ENCODE results near the gene NPFF. TPM values are rescaled to one million over a fixed set of nuclear protein-coding genes. Genes with fewer than 3 reads are reported as not detected.

Gene NPFF
- total and polyA plus RNA-seq, 10 of the 15 experiments (the other 5 are each of a cell fraction or from before 2014, with no cell fraction given) = 0.21 to 0.69 (median 0.23) TPM; not detected in 7

- TF ChIP-seq ZBTB40 (IDR thresholded peaks at IDR 0.05; ENCODE audit: borderline replicate concordance) (no peak), ZNF592 (IDR thresholded peaks at IDR 0.05) (no peak), SIX5 (IDR thresholded peaks at IDR 0.05; ENCODE audit: low read depth, low read length, severe bottlenecking) (no peak), NR2C1 (IDR thresholded peaks at IDR 0.05) (no peak), PML (IDR thresholded peaks at IDR 0.05; ENCODE audit: low read length) (peak; percentile 47; the same call in 1 of the 2 replicates), CREB1 (IDR thresholded peaks at IDR 0.05; ENCODE audit: low read depth) (no peak), RUNX3 (IDR thresholded peaks at IDR 0.05; ENCODE audit: low read length) (no peak)
- TF ChIP-seq, protein P1, sequence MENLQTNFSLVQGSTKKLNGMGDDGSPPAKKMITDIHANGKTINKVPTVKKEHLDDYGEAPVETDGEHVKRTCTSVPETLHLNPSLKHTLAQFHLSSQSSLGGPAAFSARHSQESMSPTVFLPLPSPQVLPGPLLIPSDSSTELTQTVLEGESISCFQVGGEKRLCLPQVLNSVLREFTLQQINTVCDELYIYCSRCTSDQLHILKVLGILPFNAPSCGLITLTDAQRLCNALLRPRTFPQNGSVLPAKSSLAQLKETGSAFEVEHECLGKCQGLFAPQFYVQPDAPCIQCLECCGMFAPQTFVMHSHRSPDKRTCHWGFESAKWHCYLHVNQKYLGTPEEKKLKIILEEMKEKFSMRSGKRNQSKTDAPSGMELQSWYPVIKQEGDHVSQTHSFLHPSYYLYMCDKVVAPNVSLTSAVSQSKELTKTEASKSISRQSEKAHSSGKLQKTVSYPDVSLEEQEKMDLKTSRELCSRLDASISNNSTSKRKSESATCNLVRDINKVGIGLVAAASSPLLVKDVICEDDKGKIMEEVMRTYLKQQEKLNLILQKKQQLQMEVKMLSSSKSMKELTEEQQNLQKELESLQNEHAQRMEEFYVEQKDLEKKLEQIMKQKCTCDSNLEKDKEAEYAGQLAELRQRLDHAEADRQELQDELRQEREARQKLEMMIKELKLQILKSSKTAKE (IDR thresholded peaks at IDR 0.05; ENCODE audit: low read depth, poor library complexity, severe bottlenecking) = no peak
- TF ChIP-seq, protein P2, sequence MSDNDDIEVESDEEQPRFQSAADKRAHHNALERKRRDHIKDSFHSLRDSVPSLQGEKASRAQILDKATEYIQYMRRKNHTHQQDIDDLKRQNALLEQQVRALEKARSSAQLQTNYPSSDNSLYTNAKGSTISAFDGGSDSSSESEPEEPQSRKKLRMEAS (IDR thresholded peaks at IDR 0.05; ENCODE audit: low read depth, low read length) = no peak
- TF ChIP-seq, protein P3, sequence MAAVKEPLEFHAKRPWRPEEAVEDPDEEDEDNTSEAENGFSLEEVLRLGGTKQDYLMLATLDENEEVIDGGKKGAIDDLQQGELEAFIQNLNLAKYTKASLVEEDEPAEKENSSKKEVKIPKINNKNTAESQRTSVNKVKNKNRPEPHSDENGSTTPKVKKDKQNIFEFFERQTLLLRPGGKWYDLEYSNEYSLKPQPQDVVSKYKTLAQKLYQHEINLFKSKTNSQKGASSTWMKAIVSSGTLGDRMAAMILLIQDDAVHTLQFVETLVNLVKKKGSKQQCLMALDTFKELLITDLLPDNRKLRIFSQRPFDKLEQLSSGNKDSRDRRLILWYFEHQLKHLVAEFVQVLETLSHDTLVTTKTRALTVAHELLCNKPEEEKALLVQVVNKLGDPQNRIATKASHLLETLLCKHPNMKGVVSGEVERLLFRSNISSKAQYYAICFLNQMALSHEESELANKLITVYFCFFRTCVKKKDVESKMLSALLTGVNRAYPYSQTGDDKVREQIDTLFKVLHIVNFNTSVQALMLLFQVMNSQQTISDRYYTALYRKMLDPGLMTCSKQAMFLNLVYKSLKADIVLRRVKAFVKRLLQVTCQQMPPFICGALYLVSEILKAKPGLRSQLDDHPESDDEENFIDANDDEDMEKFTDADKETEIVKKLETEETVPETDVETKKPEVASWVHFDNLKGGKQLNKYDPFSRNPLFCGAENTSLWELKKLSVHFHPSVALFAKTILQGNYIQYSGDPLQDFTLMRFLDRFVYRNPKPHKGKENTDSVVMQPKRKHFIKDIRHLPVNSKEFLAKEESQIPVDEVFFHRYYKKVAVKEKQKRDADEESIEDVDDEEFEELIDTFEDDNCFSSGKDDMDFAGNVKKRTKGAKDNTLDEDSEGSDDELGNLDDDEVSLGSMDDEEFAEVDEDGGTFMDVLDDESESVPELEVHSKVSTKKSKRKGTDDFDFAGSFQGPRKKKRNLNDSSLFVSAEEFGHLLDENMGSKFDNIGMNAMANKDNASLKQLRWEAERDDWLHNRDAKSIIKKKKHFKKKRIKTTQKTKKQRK (IDR thresholded peaks at IDR 0.05; ENCODE audit: low read depth, low read length) = no peak
Measured at GRCh38 chr12:53481939-53482586, 25.2 kb downstream of the NPFF start (continued).

Measured in GM12878 (cell line).